Lower lobe of right lung (tissue), 2 donors: ENCODE results near the gene PPL. TPM values are rescaled to one million over a fixed set of nuclear protein-coding genes. Genes with fewer than 3 reads are reported as not detected.
"Not testable (repeated sequence)": the region's sequence is repeated elsewhere in the genome, so short reads cannot be mapped to it uniquely, and the experiment has no call there.

Experiments
- ATAC-seq, 2 donors: fragments of 200-7000 bp; cut with Tn5 transposase; one replicate each; pipeline ENCODE4 v1.9.1; 2020 to 2022; ENCODE audit warnings: mild to moderate bottlenecking in 2 of 2, moderate library complexity in 2 of 2
- DNase-seq: peaks from one replicate; pipeline ENCODE4 v3.0.0-alpha.2; 2020
- H3K27ac ChIP-seq: fragments of 200-600 bp; one replicate; pipeline ENCODE4 v1.8.0; 2022
- H3K27me3 ChIP-seq: fragments of 200-600 bp; one replicate; pipeline ENCODE4 v1.8.0; 2022; ENCODE audit warnings: low read depth
- H3K36me3 ChIP-seq: fragments of 200-600 bp; one replicate; pipeline ENCODE4 v1.8.0; 2022; ENCODE audit warnings: mild to moderate bottlenecking
- H3K4me1 ChIP-seq: fragments of 200-600 bp; one replicate; pipeline ENCODE4 v1.8.0; 2022
- H3K4me3 ChIP-seq: fragments of 200-600 bp; one replicate; pipeline ENCODE4 v1.8.0; 2022; ENCODE audit warnings: mild to moderate bottlenecking
- H3K9me3 ChIP-seq: fragments of 200-600 bp; one replicate; pipeline ENCODE4 v1.8.0; 2022
- CTCF ChIP-seq: fragments of 200-600 bp; IDR thresholded peaks from one replicate; pipeline ENCODE4 v1.8.0; 2022; ENCODE audit warnings: antibody characterized with exemption, mild to moderate bottlenecking
- intact Hi-C: fragments of 100-400 bp; cut with DNase I; formaldehyde crosslinking; loops from one replicate; pipeline ENCODE4 v1.11.0; 2022
- total RNA-seq: library from RNA; stranded (reverse); fragmentation: NEBNext Ultra II Directional; extraction: Animal tissue kit (Norgen Biotek cat#: 25700); gene quantifications from one replicate; pipeline ENCODE4 v1.2.1, GENCODE V29; 2021
- donor health status: DM: no; HTN: yes; CAD: no; lungs with severe emphysema.

Gene PPL
- total RNA-seq, 1 donor from 2014 or later, result 60.5 TPM

DNA sequence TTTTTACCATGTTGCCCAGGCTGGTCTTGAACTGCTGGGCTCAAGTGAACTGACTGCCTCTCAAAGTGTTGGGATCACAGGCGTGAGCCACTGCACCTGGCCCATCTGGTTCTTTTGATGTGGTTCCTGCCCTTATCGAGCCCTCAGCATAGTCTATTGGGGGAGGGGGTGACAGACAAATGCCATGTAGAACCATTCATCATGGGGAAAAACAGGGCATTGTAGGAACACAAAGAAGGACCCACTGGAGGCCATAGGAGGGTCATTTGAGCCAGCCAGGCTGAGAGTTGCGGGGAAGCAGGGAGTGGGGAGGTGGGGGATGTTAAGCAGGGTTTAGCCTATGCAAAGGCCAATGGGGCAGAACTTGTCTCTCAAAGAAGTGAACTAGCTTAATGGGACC lies 33.1 kb upstream of the PPL start:
- DNase-seq (no peak), ATAC-seq (no peak)
- Histone ChIP-seq H3K4me1 (no peaks in the 10 kb centered on the region), H3K27me3 (no peaks in the 10 kb centered on the region), H3K4me3 (no peak overlapping the region), H3K9me3 (no peaks in the 10 kb centered on the region), H3K36me3 (no peaks in the 10 kb centered on the region), H3K27ac (no peak overlapping the region)
- no peak for TF ChIP-seq CTCF
- intact Hi-C loops, result no loop called here

DNA sequence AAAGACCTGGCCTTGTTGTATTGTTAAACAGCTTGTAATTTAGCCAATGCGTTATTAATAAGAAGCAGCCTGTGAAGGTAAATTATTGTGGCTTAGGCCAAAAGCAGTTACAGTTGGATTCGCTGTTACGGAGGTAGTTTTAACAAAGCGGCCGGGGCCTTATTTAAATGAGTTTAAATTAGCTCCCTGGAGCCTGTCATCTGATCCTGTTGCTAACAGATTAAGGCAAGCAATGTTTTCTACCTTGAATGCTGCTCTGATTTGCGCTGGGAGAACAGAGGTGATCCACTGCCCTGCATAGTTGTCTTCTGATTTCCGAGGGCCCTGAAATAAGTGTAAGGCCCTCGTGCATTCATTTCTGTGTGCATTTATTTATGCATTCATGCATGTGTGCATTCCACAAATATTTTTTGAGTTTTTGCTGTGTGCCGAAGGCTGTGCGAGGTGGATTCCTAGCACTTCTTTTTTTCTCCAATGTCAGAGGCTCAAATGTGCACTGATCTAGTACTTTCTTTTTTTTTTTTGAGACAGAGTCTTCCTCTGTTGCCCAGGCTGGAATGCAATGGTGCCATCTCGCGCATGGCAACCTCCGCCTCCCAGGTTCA lies 32.0 kb upstream of the PPL start:
- no peak for ATAC-seq
- Histone ChIP-seq H3K9me3 (no peaks in the 10 kb centered on the region), H3K4me3 (no peak overlapping the region), H3K27ac (no peak overlapping the region), H3K27me3 (no peaks in the 10 kb centered on the region), H3K4me1 (no peaks in the 10 kb centered on the region), H3K36me3 (no peaks in the 10 kb centered on the region)
- peak; percentile 8 for DNase-seq
- TF ChIP-seq CTCF, result no peak
- intact Hi-C loops, result no loop called here

- H3K4me1 ChIP-seq, H3K36me3 ChIP-seq, H3K27ac ChIP-seq, intact Hi-C loops, H3K27me3 ChIP-seq, ATAC-seq, H3K4me3 ChIP-seq, H3K9me3 ChIP-seq: not testable (repeated sequence)
- DNase-seq, result peak; percentile 20
These were observed 31.3 kb upstream of the PPL start for GRCh38 chr16:4968278-4968677.

DNA sequence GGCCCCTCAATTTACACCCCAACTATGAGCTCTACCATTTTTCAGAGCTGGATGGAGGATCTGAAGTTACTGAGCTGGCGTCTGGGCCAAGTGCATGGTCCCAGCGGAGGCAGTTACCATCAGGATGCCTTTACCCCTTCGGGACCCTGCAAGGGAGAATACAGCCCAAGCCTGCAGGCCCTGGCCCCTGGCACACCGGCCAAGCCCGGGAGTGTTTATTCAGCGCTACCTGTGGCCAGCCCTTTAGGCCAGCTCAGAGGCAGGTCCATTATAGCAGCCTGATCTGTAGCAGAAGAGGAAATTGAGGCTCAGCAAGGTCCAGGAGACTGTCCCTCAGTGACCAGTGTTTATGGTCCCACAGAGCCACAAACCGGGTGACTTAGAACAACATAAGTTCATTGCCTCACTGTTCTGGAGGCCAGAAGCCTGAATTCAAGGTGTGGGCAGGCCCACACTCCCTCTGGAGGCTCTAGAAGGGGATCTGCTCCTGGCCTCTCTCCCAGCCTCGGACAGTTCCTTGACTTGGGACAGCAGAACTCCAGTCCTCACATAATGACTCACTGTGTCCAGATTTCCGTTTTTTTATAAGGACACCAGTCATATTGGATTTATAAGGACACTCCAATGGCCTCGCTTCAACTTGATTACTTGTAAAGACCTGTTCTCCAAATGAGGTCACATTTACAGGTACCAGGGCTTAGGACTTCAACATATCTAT lies 29.9 kb upstream of the PPL start:
- Histone ChIP-seq H3K36me3 (no peaks in the 10 kb centered on the region), H3K27me3 (peaks cover 3% of the 10 kb centered on the region), H3K9me3 (no peaks in the 10 kb centered on the region), H3K27ac (no peak overlapping the region), H3K4me1 (no peaks in the 10 kb centered on the region), H3K4me3 (no peak overlapping the region)
- intact Hi-C loops, result no loop called here
- DNase-seq, result peak; percentile 10
- no peak for ATAC-seq
- no peak for TF ChIP-seq CTCF

DNA sequence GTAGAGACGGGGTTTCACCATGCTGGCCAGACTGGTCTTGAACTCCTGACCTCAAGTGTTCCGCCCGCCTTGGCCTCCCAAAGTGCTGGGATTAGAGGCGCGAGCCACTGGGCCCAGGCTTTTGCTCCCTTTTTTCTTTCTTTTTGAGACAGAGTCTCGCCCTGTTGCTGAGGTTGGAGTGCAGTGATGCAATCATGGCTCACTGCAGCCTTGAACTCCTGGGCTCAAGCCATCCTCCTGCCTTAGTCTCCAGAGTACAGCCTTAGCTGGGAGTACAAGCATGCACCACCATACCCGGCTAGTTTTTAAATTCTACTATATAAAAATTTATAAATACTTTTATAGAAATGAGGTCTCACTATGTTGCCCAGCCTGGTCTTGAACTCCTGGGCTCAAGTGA lies 26.6 kb upstream of the PPL start:
- H3K27ac ChIP-seq, H3K4me3 ChIP-seq, ATAC-seq, H3K9me3 ChIP-seq, intact Hi-C loops, H3K36me3 ChIP-seq, H3K4me1 ChIP-seq, DNase-seq: not testable (repeated sequence)
- H3K27me3 ChIP-seq, result peaks cover 13% of the 10 kb centered on the region

DNA sequence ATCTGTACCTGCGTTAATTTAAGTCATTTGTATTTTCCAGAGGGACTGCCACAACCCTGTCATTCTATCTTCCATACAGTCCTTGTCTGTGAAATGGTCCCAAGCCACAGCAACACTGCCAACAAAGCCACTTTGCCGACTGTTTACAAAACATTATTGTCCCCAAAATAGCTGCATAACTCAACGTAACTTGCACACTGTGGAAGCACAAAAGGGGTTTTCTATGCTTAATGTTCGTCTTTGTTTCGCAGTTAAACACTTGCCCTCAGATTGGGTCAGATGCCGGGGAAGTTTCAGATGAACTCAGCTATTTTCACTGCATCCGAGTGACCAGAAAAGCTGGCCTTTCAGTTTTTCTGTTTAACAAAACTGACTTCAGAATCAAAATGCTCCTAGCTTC lies 25.8 kb upstream of the PPL start:
- H3K4me1 ChIP-seq, result peaks cover 7% of the 10 kb centered on the region
- peaks cover 13% of the 10 kb centered on the region for H3K27me3 ChIP-seq
- no peak overlapping the region for H3K4me3 ChIP-seq
- H3K27ac ChIP-seq, result no peak overlapping the region
- ATAC-seq (no peak), DNase-seq (no peak)
- no peaks in the 10 kb centered on the region for H3K9me3 ChIP-seq
- H3K36me3 ChIP-seq, result no peaks in the 10 kb centered on the region
- intact Hi-C loops, result no loop called here
- no peak for TF ChIP-seq CTCF
